ENCODE results near the gene NOTCH1.

NOTCH1 gene

GRCh38 chr9:136547508-136548215 is 1.8 kb upstream of the NOTCH1 start:
- peaks cover 41% of the 10 kb centered on the region for H3K4me1 Mint-ChIP-seq
- H3K9me3 Mint-ChIP-seq = no peaks in the 10 kb centered on the region
- H3K27ac Mint-ChIP-seq = no peak overlapping the region
- no peak for DNase-seq
- peak overlapping the region; percentile 76 for H3K4me3 Mint-ChIP-seq
- no peak for ATAC-seq
- H3K27me3 Mint-ChIP-seq = peaks cover 2% of the 10 kb centered on the region
- peaks cover 6% of the 10 kb centered on the region for H3K36me3 Mint-ChIP-seq (ENCODE audit: low read depth)

GRCh38 chr9:136546697-136547501 is 1.1 kb upstream of the NOTCH1 start:
- peaks cover 6% of the 10 kb centered on the region for H3K36me3 Mint-ChIP-seq (ENCODE audit: low read depth)
- no peaks in the 10 kb centered on the region for H3K9me3 Mint-ChIP-seq
- H3K4me3 Mint-ChIP-seq = peak overlapping the region; percentile 76
- peaks cover 38% of the 10 kb centered on the region for H3K4me1 Mint-ChIP-seq
- peak; percentile 59 for DNase-seq
- ATAC-seq = no peak
- H3K27ac Mint-ChIP-seq = peak overlapping the region; percentile 85
- peaks cover 2% of the 10 kb centered on the region for H3K27me3 Mint-ChIP-seq

- DNase-seq = no peak
- Mint-ChIP-seq H3K27me3 (no peaks in the 10 kb centered on the region), H3K36me3 (ENCODE audit: low read depth) (peaks cover 6% of the 10 kb centered on the region), H3K4me3 (no peak overlapping the region), H3K9me3 (no peaks in the 10 kb centered on the region), H3K4me1 (peaks cover 43% of the 10 kb centered on the region), H3K27ac (no peak overlapping the region)
- no peak for ATAC-seq
Measured at GRCh38 chr9:136545692-136545964, 220 bp downstream of the NOTCH1 start.

- Mint-ChIP-seq H3K27me3 (no peaks in the 10 kb centered on the region), H3K36me3 (ENCODE audit: low read depth) (peaks cover 6% of the 10 kb centered on the region), H3K4me1 (peaks cover 47% of the 10 kb centered on the region), H3K27ac (peak overlapping the region; percentile 72), H3K4me3 (peak overlapping the region; percentile 91), H3K9me3 (no peaks in the 10 kb centered on the region)
- DNase-seq = peak; percentile 71
- peak; percentile 4 for ATAC-seq
Measured at GRCh38 chr9:136544964-136545691, 720 bp downstream of the NOTCH1 start.

GRCh38 chr9:136544548-136544963 is 1.3 kb downstream of the NOTCH1 start:
- Mint-ChIP-seq H3K27ac (peak overlapping the region; percentile 72), H3K4me1 (peaks cover 52% of the 10 kb centered on the region), H3K4me3 (peak overlapping the region; percentile 91), H3K27me3 (no peaks in the 10 kb centered on the region), H3K36me3 (ENCODE audit: low read depth) (peaks cover 6% of the 10 kb centered on the region), H3K9me3 (no peaks in the 10 kb centered on the region)
- DNase-seq (peak; percentile 75), ATAC-seq (no peak)

GRCh38 chr9:136543830-136544547 is 1.9 kb downstream of the NOTCH1 start:
- Mint-ChIP-seq H3K27ac (no peak overlapping the region), H3K4me1 (peaks cover 58% of the 10 kb centered on the region), H3K27me3 (no peaks in the 10 kb centered on the region), H3K36me3 (ENCODE audit: low read depth) (peaks cover 9% of the 10 kb centered on the region), H3K4me3 (peak overlapping the region; percentile 91), H3K9me3 (no peaks in the 10 kb centered on the region)
- ATAC-seq = no peak
- no peak for DNase-seq

- Mint-ChIP-seq H3K27ac (no peak overlapping the region), H3K4me1 (peaks cover 65% of the 10 kb centered on the region), H3K4me3 (peak overlapping the region; percentile 91), H3K27me3 (no peaks in the 10 kb centered on the region), H3K36me3 (ENCODE audit: low read depth) (peaks cover 12% of the 10 kb centered on the region), H3K9me3 (no peaks in the 10 kb centered on the region)
- ATAC-seq (no peak), DNase-seq (no peak)
Measured at GRCh38 chr9:136543280-136543679, 2.6 kb downstream of the NOTCH1 start.

- Mint-ChIP-seq H3K27me3 (no peaks in the 10 kb centered on the region), H3K4me1 (peaks cover 72% of the 10 kb centered on the region), H3K9me3 (no peaks in the 10 kb centered on the region), H3K27ac (no peak overlapping the region), H3K36me3 (ENCODE audit: low read depth) (peaks cover 14% of the 10 kb centered on the region), H3K4me3 (peak overlapping the region; percentile 54)
- no peak for ATAC-seq
- no peak for DNase-seq
Measured at GRCh38 chr9:136542241-136543040, 3.4 kb downstream of the NOTCH1 start.

- no peaks in the 10 kb centered on the region for H3K9me3 Mint-ChIP-seq
- ATAC-seq = no peak
- no peak overlapping the region for H3K4me3 Mint-ChIP-seq
- no peaks in the 10 kb centered on the region for H3K27me3 Mint-ChIP-seq
- no peak for DNase-seq
- peak overlapping the region; percentile 14 for H3K27ac Mint-ChIP-seq
- peaks cover 73% of the 10 kb centered on the region for H3K4me1 Mint-ChIP-seq
- H3K36me3 Mint-ChIP-seq (ENCODE audit: low read depth) = peaks cover 19% of the 10 kb centered on the region
Measured at GRCh38 chr9:136541709-136542108, 4.1 kb downstream of the NOTCH1 start.

GRCh38 chr9:136541179-136541578 is 4.7 kb downstream of the NOTCH1 start:
- H3K27me3 Mint-ChIP-seq = no peaks in the 10 kb centered on the region
- H3K36me3 Mint-ChIP-seq (ENCODE audit: low read depth) = peaks cover 19% of the 10 kb centered on the region
- DNase-seq = no peak
- peaks cover 71% of the 10 kb centered on the region for H3K4me1 Mint-ChIP-seq
- H3K27ac Mint-ChIP-seq = peak overlapping the region; percentile 99
- H3K9me3 Mint-ChIP-seq = no peaks in the 10 kb centered on the region
- no peak for ATAC-seq
- H3K4me3 Mint-ChIP-seq = no peak overlapping the region

- Mint-ChIP-seq H3K4me1 (peaks cover 71% of the 10 kb centered on the region), H3K9me3 (no peaks in the 10 kb centered on the region), H3K27me3 (no peaks in the 10 kb centered on the region), H3K27ac (peak overlapping the region; percentile 99), H3K4me3 (peak overlapping the region; percentile 76), H3K36me3 (ENCODE audit: low read depth) (peaks cover 19% of the 10 kb centered on the region)
- ATAC-seq (peak; percentile 89), DNase-seq (peak; percentile 95)
Measured at GRCh38 chr9:136539427-136540421, 6.1 kb downstream of the NOTCH1 start.

- peak overlapping the region; percentile 99 for H3K27ac Mint-ChIP-seq
- peaks cover 70% of the 10 kb centered on the region for H3K4me1 Mint-ChIP-seq
- ATAC-seq (peak; percentile 82), DNase-seq (peak; percentile 75)
- H3K4me3 Mint-ChIP-seq = peak overlapping the region; percentile 76
- no peaks in the 10 kb centered on the region for H3K9me3 Mint-ChIP-seq
- H3K36me3 Mint-ChIP-seq (ENCODE audit: low read depth) = peaks cover 19% of the 10 kb centered on the region
- no peaks in the 10 kb centered on the region for H3K27me3 Mint-ChIP-seq
Measured at GRCh38 chr9:136538599-136539426, 7.0 kb downstream of the NOTCH1 start.
